ENCODE results near the gene CDK5R1. TPM values are rescaled to one million over a fixed set of nuclear protein-coding genes. Genes with fewer than 3 reads are reported as not detected.
A peak's percentile ranks its signal among the peaks of the same experiment; 100 is the strongest.

The CDK5R1 gene
- polyA plus RNA-seq, 1 experiment = 0.26 TPM

GRCh38 chr17:32485261-32486110 lies 1.3 kb upstream of the CDK5R1 start:
- POLR2A ChIA-PET = no interaction called here
- TF ChIP-seq, protein P1, sequence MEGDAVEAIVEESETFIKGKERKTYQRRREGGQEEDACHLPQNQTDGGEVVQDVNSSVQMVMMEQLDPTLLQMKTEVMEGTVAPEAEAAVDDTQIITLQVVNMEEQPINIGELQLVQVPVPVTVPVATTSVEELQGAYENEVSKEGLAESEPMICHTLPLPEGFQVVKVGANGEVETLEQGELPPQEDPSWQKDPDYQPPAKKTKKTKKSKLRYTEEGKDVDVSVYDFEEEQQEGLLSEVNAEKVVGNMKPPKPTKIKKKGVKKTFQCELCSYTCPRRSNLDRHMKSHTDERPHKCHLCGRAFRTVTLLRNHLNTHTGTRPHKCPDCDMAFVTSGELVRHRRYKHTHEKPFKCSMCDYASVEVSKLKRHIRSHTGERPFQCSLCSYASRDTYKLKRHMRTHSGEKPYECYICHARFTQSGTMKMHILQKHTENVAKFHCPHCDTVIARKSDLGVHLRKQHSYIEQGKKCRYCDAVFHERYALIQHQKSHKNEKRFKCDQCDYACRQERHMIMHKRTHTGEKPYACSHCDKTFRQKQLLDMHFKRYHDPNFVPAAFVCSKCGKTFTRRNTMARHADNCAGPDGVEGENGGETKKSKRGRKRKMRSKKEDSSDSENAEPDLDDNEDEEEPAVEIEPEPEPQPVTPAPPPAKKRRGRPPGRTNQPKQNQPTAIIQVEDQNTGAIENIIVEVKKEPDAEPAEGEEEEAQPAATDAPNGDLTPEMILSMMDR (IDR thresholded peaks at IDR 0.05; ENCODE audit: insufficient read depth, low read depth, low read length) = no peak
- CTCF ChIA-PET = interaction anchor here (1.0 to 3.3 kb wide), 6 partner anchors 9 to 392 kb away, joined by 3 to 16 read pairs (median 10); partner anchors contain the start of gene MYO1D
- Histone ChIP-seq H3K36me3 (ENCODE audit: control insufficient read depth, insufficient read depth, low read length) (peaks cover 7% of the 10 kb centered on the region), H3K27me3 (ENCODE audit: control insufficient read depth, insufficient read depth, low read length) (no peaks in the 10 kb centered on the region), H3K4me3 (ENCODE audit: low read depth, low read length) (no peak overlapping the region; the same call in 1 of the 2 replicates)
- no peak for DNase-seq (ENCODE audit: low read depth)

GRCh38 chr17:32486111-32486700 lies 587 bp upstream of the CDK5R1 start:
- POLR2A ChIA-PET = no interaction called here

GRCh38 chr17:32487473-32488176 lies 832 bp downstream of the CDK5R1 start:
- Histone ChIP-seq H3K36me3 (ENCODE audit: control insufficient read depth, insufficient read depth, low read length) (no peaks in the 10 kb centered on the region; the same call in 1 of the 2 replicates), H3K4me3 (ENCODE audit: low read depth, low read length) (peak overlapping the region; percentile 51), H3K27me3 (ENCODE audit: control insufficient read depth, insufficient read depth, low read length) (no peaks in the 10 kb centered on the region)
- ChIA-PET CTCF (interaction anchor here (0.9 to 1.6 kb wide), 6 partner anchors 10 to 270 kb away, joined by 3 to 4 read pairs (median 3); no protein-coding TSS in a partner anchor), POLR2A (no interaction called here)
- no peak for DNase-seq (ENCODE audit: low read depth)
- TF ChIP-seq, protein P1 (IDR thresholded peaks at IDR 0.05; ENCODE audit: insufficient read depth, low read depth, low read length) = no peak

More at GRCh38 chr17:32486111-32486700, 587 bp upstream of the CDK5R1 start:
- DNase-seq (ENCODE audit: low read depth) = no peak
- no peaks in the 10 kb centered on the region for H3K27me3 ChIP-seq (ENCODE audit: control insufficient read depth, insufficient read depth, low read length)
- TF ChIP-seq, protein P1 (IDR thresholded peaks at IDR 0.05; ENCODE audit: insufficient read depth, low read depth, low read length) = no peak
- CTCF ChIA-PET = interaction anchor here (0.7 to 3.3 kb wide), 6 partner anchors 10 to 271 kb away, joined by 3 to 16 read pairs (median 4); no protein-coding TSS in a partner anchor
- H3K36me3 ChIP-seq (ENCODE audit: control insufficient read depth, insufficient read depth, low read length) = peaks cover 6% of the 10 kb centered on the region
- peak overlapping the region; percentile 51 for H3K4me3 ChIP-seq (ENCODE audit: low read depth, low read length)

- TF ChIP-seq, protein P1 (IDR thresholded peaks at IDR 0.05; ENCODE audit: insufficient read depth, low read depth, low read length) = no peak
- ChIA-PET CTCF (interaction anchor here (1.0 to 1.2 kb wide), 2 partner anchors 10 to 171 kb away, joined by 3 to 4 read pairs; no protein-coding TSS in a partner anchor), POLR2A (no interaction called here)
Observed at GRCh38 chr17:32488177-32488542, 1.4 kb downstream of the CDK5R1 start.

More at GRCh38 chr17:32488177-32488542, 1.4 kb downstream of the CDK5R1 start:
- H3K36me3 ChIP-seq (ENCODE audit: control insufficient read depth, insufficient read depth, low read length) = no peaks in the 10 kb centered on the region; the same call in 1 of the 2 replicates
- no peak overlapping the region for H3K4me3 ChIP-seq (ENCODE audit: low read depth, low read length)
- H3K27me3 ChIP-seq (ENCODE audit: control insufficient read depth, insufficient read depth, low read length) = no peaks in the 10 kb centered on the region
- DNase-seq (ENCODE audit: low read depth) = no peak

All from BJ (cell line).